ENCODE data around the gene MED27.

Gene MED27

GRCh38 chr9:131835151-131835910 is 244.3 kb downstream of the MED27 start:
- no peaks in the 10 kb centered on the region for H3K36me3 ChIP-seq (ENCODE audit: insufficient read depth, low read length)
- H3K27me3 ChIP-seq (ENCODE audit: insufficient read depth, low read length, poor library complexity, severe bottlenecking) = no peaks in the 10 kb centered on the region
- no peaks in the 10 kb centered on the region for H3K9me2 ChIP-seq (replicated peaks; ENCODE audit: low read depth, low read length)
- H3K4me2 ChIP-seq (ENCODE audit: low read depth, low read length, poor library complexity, severe bottlenecking) = no peak overlapping the region
- TF ChIP-seq EZH2phosphoT487 (IDR thresholded peaks at IDR 0.05; ENCODE audit: borderline replicate concordance) = no peak
- no peak for TF ChIP-seq CTCF (conservative IDR thresholded peaks at IDR 0.05; ENCODE audit: low read length)
- no peaks in the 10 kb centered on the region for H4K20me1 ChIP-seq (ENCODE audit: insufficient read depth, low read length, poor library complexity, severe bottlenecking)
- H3K4me3 ChIP-seq (ENCODE audit: low read length, poor library complexity, severe bottlenecking) = no peak overlapping the region
- H3K9ac ChIP-seq (ENCODE audit: low read depth, low read length, poor library complexity, severe bottlenecking) = no peak overlapping the region
- H3F3A ChIP-seq (ENCODE audit: low read depth) = no peaks in the 10 kb centered on the region
- H3K9me3 ChIP-seq (ENCODE audit: insufficient read depth, low read depth, low read length) = no peaks in the 10 kb centered on the region
- H3K79me2 ChIP-seq (ENCODE audit: insufficient read depth, low read length) = no peaks in the 10 kb centered on the region
- H2AFZ ChIP-seq (ENCODE audit: low read length) = no peak overlapping the region
- H3K4me1 ChIP-seq (ENCODE audit: insufficient read depth, low read length, poor library complexity, severe bottlenecking) = peaks cover 14% of the 10 kb centered on the region

DNA sequence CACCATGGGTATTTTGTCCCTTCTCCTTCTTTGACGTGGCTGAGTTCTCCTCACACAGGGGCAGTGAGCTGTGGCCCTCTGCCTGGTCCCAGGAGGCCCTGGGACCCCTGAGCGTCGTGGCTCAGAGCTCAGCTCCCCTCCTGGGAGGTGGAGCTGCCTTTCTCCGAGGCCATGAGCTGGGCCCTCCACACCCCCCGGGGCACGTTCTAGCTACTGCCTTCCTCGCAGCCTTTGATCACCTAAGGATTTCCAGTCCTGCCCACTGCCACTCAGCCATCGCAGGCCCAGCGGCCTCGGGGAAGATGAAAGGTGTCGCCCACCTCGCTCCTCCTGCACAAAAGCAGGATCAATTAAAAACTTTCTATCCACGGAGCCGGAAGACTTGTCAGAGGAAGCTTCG is 244.9 kb downstream of the MED27 start:
- Histone ChIP-seq H3K4me2 (ENCODE audit: low read depth, low read length, poor library complexity, severe bottlenecking) (no peak overlapping the region), H2AFZ (ENCODE audit: low read length) (no peak overlapping the region), H3F3A (ENCODE audit: low read depth) (no peaks in the 10 kb centered on the region), H3K27me3 (ENCODE audit: insufficient read depth, low read length, poor library complexity, severe bottlenecking) (no peaks in the 10 kb centered on the region), H3K9me3 (ENCODE audit: insufficient read depth, low read depth, low read length) (no peaks in the 10 kb centered on the region), H3K79me2 (ENCODE audit: insufficient read depth, low read length) (no peaks in the 10 kb centered on the region), H3K4me3 (ENCODE audit: low read length, poor library complexity, severe bottlenecking) (no peak overlapping the region), H3K9ac (ENCODE audit: low read depth, low read length, poor library complexity, severe bottlenecking) (no peak overlapping the region), H3K4me1 (ENCODE audit: insufficient read depth, low read length, poor library complexity, severe bottlenecking) (peaks cover 9% of the 10 kb centered on the region), H3K9me2 (replicated peaks; ENCODE audit: low read depth, low read length) (no peaks in the 10 kb centered on the region), H4K20me1 (ENCODE audit: insufficient read depth, low read length, poor library complexity, severe bottlenecking) (no peaks in the 10 kb centered on the region), H3K36me3 (ENCODE audit: insufficient read depth, low read length) (no peaks in the 10 kb centered on the region)
- no peak for TF ChIP-seq CTCF (conservative IDR thresholded peaks at IDR 0.05; ENCODE audit: low read length)
- no peak for TF ChIP-seq EZH2phosphoT487 (IDR thresholded peaks at IDR 0.05; ENCODE audit: borderline replicate concordance)

DNA sequence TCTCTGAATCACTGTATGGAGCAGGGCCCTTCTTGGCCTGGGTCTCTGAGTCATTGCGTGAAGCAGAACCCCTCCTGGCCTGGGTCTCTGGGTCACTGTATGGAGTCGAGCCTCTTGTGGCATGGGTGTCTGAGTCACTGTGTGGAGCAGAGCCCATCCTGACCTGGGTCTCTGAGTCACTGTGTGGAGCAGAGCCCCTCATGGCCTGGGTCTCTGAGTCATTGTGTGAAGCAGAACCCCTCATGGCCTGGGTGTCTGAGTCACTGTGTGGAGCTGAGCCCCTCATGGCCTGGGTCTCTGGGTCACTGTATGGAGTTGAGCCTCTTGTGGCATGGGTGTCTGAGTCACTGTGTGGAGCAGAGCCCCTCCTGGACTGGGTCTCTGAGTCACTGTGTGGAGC is 245.8 kb downstream of the MED27 start:
- no peak overlapping the region for H2AFZ ChIP-seq (ENCODE audit: low read length)
- no peaks in the 10 kb centered on the region for H3K79me2 ChIP-seq (ENCODE audit: insufficient read depth, low read length)
- no peaks in the 10 kb centered on the region for H3F3A ChIP-seq (ENCODE audit: low read depth)
- H3K9me3 ChIP-seq (ENCODE audit: insufficient read depth, low read depth, low read length) = no peaks in the 10 kb centered on the region
- H3K4me3 ChIP-seq (ENCODE audit: low read length, poor library complexity, severe bottlenecking) = no peak overlapping the region
- no peaks in the 10 kb centered on the region for H4K20me1 ChIP-seq (ENCODE audit: insufficient read depth, low read length, poor library complexity, severe bottlenecking)
- H3K9me2 ChIP-seq (replicated peaks; ENCODE audit: low read depth, low read length) = no peaks in the 10 kb centered on the region
- no peaks in the 10 kb centered on the region for H3K27me3 ChIP-seq (ENCODE audit: insufficient read depth, low read length, poor library complexity, severe bottlenecking)
- H3K9ac ChIP-seq (ENCODE audit: low read depth, low read length, poor library complexity, severe bottlenecking) = no peak overlapping the region
- peaks cover 6% of the 10 kb centered on the region for H3K4me1 ChIP-seq (ENCODE audit: insufficient read depth, low read length, poor library complexity, severe bottlenecking)
- TF ChIP-seq EZH2phosphoT487 (IDR thresholded peaks at IDR 0.05; ENCODE audit: borderline replicate concordance) (no peak), CTCF (conservative IDR thresholded peaks at IDR 0.05; ENCODE audit: low read length) (no peak)
- H3K36me3 ChIP-seq (ENCODE audit: insufficient read depth, low read length) = no peaks in the 10 kb centered on the region
- H3K4me2 ChIP-seq (ENCODE audit: low read depth, low read length, poor library complexity, severe bottlenecking) = no peak overlapping the region
